ENCODE results near the gene PRKAG2. TPM values are rescaled to one million over a fixed set of nuclear protein-coding genes. Genes with fewer than 3 reads are reported as not detected.

PRKAG2 gene
- polyA plus RNA-seq, 1 donor = 38.3 TPM

- no peak for DNase-seq
These were observed 166.1 kb downstream of the PRKAG2 start for GRCh38 chr7:151710646-151711434.

GRCh38 chr7:151710121-151710640, 166.7 kb downstream of the PRKAG2 start:
- no peak for DNase-seq

- DNase-seq = no peak
These were observed 167.5 kb downstream of the PRKAG2 start for GRCh38 chr7:151709141-151710038.

DNA sequence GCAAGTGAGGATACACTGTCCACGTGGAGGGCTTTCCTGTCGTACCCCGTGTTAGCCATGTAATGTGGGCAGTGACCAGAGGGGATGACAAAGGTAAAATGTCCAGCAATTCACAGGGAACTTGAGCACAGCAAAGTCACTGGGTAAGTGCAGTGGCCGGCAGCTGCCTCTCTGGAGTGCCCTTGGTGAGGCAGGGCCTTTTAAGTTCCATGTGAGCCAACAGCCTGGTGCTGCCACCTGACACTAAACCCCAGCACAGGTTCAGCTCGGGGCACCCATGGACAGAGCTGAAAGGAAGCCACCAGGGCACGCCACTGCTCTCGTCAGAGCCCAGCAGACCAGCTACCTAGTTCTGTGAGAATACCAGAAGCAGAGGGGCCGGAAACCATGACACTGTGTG, 168.3 kb downstream of the PRKAG2 start:
- no peak for DNase-seq

- no peak for DNase-seq
These were observed 169.2 kb downstream of the PRKAG2 start for GRCh38 chr7:151707757-151708156.

GRCh38 chr7:151707105-151707469, 169.8 kb downstream of the PRKAG2 start:
- no peak for DNase-seq

GRCh38 chr7:151706277-151707104, 170.4 kb downstream of the PRKAG2 start:
- no peak for DNase-seq

DNA sequence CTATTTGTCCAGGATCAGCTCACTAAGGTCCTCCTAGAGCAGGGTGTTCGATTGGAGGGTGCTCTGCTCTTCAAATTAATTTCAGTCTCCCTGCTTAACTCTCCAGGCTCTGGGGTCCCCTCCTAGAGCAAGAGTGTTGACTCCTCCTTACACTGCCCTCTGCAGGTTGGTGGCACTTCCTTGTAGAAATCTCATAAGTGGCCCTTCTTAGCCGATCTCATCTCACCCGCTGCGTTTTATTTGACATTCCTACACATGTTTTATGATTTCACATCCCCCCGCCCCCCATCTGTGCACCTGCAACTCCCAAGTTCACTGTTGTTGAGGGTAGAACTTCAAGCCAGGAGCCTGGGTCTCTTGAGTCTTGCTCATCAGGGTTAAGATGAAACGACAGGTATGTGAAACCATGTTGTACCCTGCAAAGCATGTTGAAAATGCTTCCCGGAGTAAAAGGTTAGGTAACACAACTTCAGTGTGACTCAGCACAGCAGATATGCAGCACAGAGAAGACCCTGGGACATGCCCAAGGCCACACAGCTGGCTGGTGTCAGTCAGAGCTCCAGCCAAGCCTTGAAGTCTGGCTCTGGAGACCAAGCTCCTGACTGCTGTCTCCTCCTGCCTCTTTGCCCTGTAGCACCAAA, 171.2 kb downstream of the PRKAG2 start:
- no peak for DNase-seq

- DNase-seq = no peak
These were observed 171.8 kb downstream of the PRKAG2 start for GRCh38 chr7:151704960-151705635.

GRCh38 chr7:151704299-151704959, 172.5 kb downstream of the PRKAG2 start:
- DNase-seq = no peak

DNA sequence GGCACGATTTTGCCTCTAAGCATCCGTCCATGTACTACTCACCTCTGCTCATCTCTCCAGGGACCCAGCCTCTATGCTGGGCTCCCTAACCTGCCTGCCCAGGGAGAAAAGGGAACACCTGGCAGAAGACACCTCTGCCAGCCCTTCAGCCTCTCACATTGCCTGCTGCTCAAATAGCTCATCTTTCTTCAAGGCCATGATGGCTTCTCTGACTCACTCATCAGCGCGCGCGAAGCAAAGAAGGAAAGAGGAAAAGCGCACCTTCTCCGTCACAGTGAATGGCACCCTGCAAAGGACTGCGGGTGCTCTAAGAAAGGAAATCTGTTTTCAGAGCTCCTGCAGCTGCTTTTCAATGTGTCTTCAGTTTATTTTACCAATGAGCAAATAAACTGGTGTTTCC, 174.0 kb downstream of the PRKAG2 start:
- DNase-seq = no peak

- DNase-seq = no peak
These were observed 176.2 kb downstream of the PRKAG2 start for GRCh38 chr7:151700586-151701165.

GRCh38 chr7:151699928-151700319, 177.0 kb downstream of the PRKAG2 start:
- DNase-seq = no peak

DNA sequence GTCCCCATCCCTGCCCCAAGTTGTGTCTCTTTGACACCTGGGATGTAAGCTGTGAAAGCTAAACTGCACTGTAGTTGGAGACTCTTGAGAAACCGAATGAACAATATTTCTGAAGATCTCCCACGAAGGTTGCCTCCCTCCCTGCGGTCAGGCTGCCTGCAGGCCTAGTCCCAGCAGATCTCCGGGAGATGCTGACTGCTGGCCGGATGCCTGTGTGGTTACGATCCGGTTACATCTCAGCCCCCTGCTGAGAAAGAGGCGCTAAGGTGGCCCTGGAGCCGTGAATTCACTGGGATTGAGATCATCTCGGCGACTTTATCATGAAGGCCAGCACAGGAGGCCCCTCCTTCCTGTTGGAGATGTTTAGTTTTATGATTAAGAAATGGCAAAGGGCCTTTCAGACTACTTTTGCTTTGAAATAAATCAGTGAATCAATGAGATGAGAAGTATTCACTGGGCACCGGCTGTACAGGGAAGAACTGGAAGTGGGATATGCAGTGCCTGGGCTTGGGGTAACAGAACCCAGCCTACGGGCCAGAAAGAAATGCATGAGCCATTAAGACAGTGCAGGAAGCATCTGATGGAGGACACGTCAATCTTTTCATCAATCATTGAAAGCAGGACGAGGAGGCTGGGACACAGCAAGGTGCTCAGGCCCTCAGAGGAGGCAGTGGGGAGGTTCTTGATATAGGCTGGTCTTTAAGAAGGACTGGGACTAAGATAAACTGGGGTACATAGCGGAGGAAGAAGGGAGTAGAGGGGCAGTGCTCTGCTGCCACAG, 177.6 kb downstream of the PRKAG2 start:
- DNase-seq = no peak

GRCh38 chr7:151697942-151698341, 179.0 kb downstream of the PRKAG2 start:
- DNase-seq = no peak

GRCh38 chr7:151697515-151697895, 179.4 kb downstream of the PRKAG2 start:
- DNase-seq = no peak

GRCh38 chr7:151696721-151697514, 180.0 kb downstream of the PRKAG2 start:
- DNase-seq = no peak

- DNase-seq = no peak
These were observed 180.9 kb downstream of the PRKAG2 start for GRCh38 chr7:151695951-151696541.
